Measurements from ENCODE around the gene NCR3LG1.

NCR3LG1 gene

GRCh38 chr11:17366495-17366894 is 14.9 kb downstream of the NCR3LG1 start:
- H3K9me2 ChIP-seq (ENCODE audit: low read depth, low read length), result no peaks in the 10 kb centered on the region
- H3K9ac ChIP-seq (ENCODE audit: low read length), result no peak overlapping the region
- no peak overlapping the region for H3K27ac ChIP-seq (ENCODE audit: low read depth, low read length, poor library complexity, severe bottlenecking)
- TF ChIP-seq EZH2 (IDR thresholded peaks at IDR 0.05; ENCODE audit: borderline replicate concordance, low read length), result no peak
- no peak for TF ChIP-seq CTCF (IDR thresholded peaks at IDR 0.05; ENCODE audit: low read length)
- peaks cover 93% of the 10 kb centered on the region for H3K36me3 ChIP-seq (ENCODE audit: insufficient read depth, low read length)
- no peaks in the 10 kb centered on the region for H3K27me3 ChIP-seq (ENCODE audit: insufficient read depth, low read length)
- H3F3A ChIP-seq (ENCODE audit: insufficient read depth, low read length), result no peaks in the 10 kb centered on the region
- H3K79me2 ChIP-seq (ENCODE audit: insufficient read depth, low read length), result peaks cover 16% of the 10 kb centered on the region
- no peak overlapping the region for H3K4me3 ChIP-seq (ENCODE audit: low read depth, low read length, poor library complexity, severe bottlenecking)
- no peaks in the 10 kb centered on the region for H4K20me1 ChIP-seq (ENCODE audit: insufficient read depth, low read length)
- H3K4me2 ChIP-seq (ENCODE audit: low read length), result no peak overlapping the region
- H2AFZ ChIP-seq (ENCODE audit: low read length), result no peak overlapping the region
- no peaks in the 10 kb centered on the region for H3K4me1 ChIP-seq (ENCODE audit: insufficient read depth, low read length, severe bottlenecking)
- H3K9me3 ChIP-seq (ENCODE audit: low read length), result peaks cover 37% of the 10 kb centered on the region

- Histone ChIP-seq H3K4me2 (ENCODE audit: low read length) (no peak overlapping the region), H3K9me3 (ENCODE audit: low read length) (peaks cover 55% of the 10 kb centered on the region), H4K20me1 (ENCODE audit: insufficient read depth, low read length) (no peaks in the 10 kb centered on the region), H3K36me3 (ENCODE audit: insufficient read depth, low read length) (peaks cover 100% of the 10 kb centered on the region), H3K9me2 (ENCODE audit: low read depth, low read length) (no peaks in the 10 kb centered on the region), H3K9ac (ENCODE audit: low read length) (no peak overlapping the region), H3F3A (ENCODE audit: insufficient read depth, low read length) (no peaks in the 10 kb centered on the region), H3K79me2 (ENCODE audit: insufficient read depth, low read length) (peaks cover 8% of the 10 kb centered on the region), H2AFZ (ENCODE audit: low read length) (no peak overlapping the region), H3K4me3 (ENCODE audit: low read depth, low read length, poor library complexity, severe bottlenecking) (no peak overlapping the region), H3K4me1 (ENCODE audit: insufficient read depth, low read length, severe bottlenecking) (no peaks in the 10 kb centered on the region), H3K27ac (ENCODE audit: low read depth, low read length, poor library complexity, severe bottlenecking) (no peak overlapping the region), H3K27me3 (ENCODE audit: insufficient read depth, low read length) (no peaks in the 10 kb centered on the region)
- TF ChIP-seq CTCF (IDR thresholded peaks at IDR 0.05; ENCODE audit: low read length), result no peak
- no peak for TF ChIP-seq EZH2 (IDR thresholded peaks at IDR 0.05; ENCODE audit: borderline replicate concordance, low read length)
Measured at GRCh38 chr11:17368551-17368950, 17.0 kb downstream of the NCR3LG1 start.

- TF ChIP-seq EZH2 (IDR thresholded peaks at IDR 0.05; ENCODE audit: borderline replicate concordance, low read length) (no peak), CTCF (IDR thresholded peaks at IDR 0.05; ENCODE audit: low read length) (no peak)
- H3K36me3 ChIP-seq (ENCODE audit: insufficient read depth, low read length), result peaks cover 100% of the 10 kb centered on the region
- H3K27me3 ChIP-seq (ENCODE audit: insufficient read depth, low read length), result no peaks in the 10 kb centered on the region
Measured at GRCh38 chr11:17369094-17369493, 17.5 kb downstream of the NCR3LG1 start.

More at GRCh38 chr11:17369094-17369493, 17.5 kb downstream of the NCR3LG1 start:
- Histone ChIP-seq H4K20me1 (ENCODE audit: insufficient read depth, low read length) (no peaks in the 10 kb centered on the region), H3K9ac (ENCODE audit: low read length) (no peak overlapping the region), H3K4me2 (ENCODE audit: low read length) (no peak overlapping the region), H2AFZ (ENCODE audit: low read length) (no peak overlapping the region), H3K9me3 (ENCODE audit: low read length) (peaks cover 55% of the 10 kb centered on the region), H3F3A (ENCODE audit: insufficient read depth, low read length) (no peaks in the 10 kb centered on the region), H3K9me2 (ENCODE audit: low read depth, low read length) (no peaks in the 10 kb centered on the region), H3K27ac (ENCODE audit: low read depth, low read length, poor library complexity, severe bottlenecking) (no peak overlapping the region), H3K79me2 (ENCODE audit: insufficient read depth, low read length) (peaks cover 8% of the 10 kb centered on the region), H3K4me3 (ENCODE audit: low read depth, low read length, poor library complexity, severe bottlenecking) (no peak overlapping the region), H3K4me1 (ENCODE audit: insufficient read depth, low read length, severe bottlenecking) (no peaks in the 10 kb centered on the region)

All from OCI-LY1 (cell line).